Esophagus muscularis mucosa (tissue), 4 donors: Measurements from ENCODE around the gene ELAC1. TPM values are rescaled to one million over a fixed set of nuclear protein-coding genes. Genes with fewer than 3 reads are reported as not detected.
"Not testable (repeated sequence)": the region's sequence is repeated elsewhere in the genome, so short reads cannot be mapped to it uniquely, and the experiment has no call there.

Experiments
- DNase-seq: peaks from one replicate; pipeline ENCODE4 v3.0.0-alpha.2; 2017; ENCODE audit errors: extremely low spot score
- H3K27ac ChIP-seq, 4 donors: fragments of 200-600 bp; sonication (generic); replicated peaks in 1 of 4; 1 replicate in 3 of 4; 2 replicates in 1 of 4; pipeline ENCODE4 v1.5.1; 2016 to 2019; ENCODE audit warnings: mild to moderate bottlenecking in 1 of 4
- H3K27me3 ChIP-seq, 4 donors: fragments of 200-600 bp; sonication (generic); one replicate each; pipeline versions ENCODE4 v1.5.1 to v1.6.0; 2016 to 2019
- H3K36me3 ChIP-seq, 4 donors: fragments of 200-600 bp; sonication (generic); one replicate each; pipeline ENCODE4 v1.5.1; 2016 to 2019
- H3K4me1 ChIP-seq, 4 donors: fragments of 200-600 bp; sonication (generic); one replicate each; pipeline ENCODE4 v1.5.1; 2016 to 2019
- H3K4me3 ChIP-seq, 4 donors: fragments of 200-600 bp; sonication (generic); 1 replicate in 2 of 4; 2 replicates in 2 of 4; pipeline ENCODE4 v1.5.1; 2016 to 2019; ENCODE audit warnings: mild to moderate bottlenecking in 4 of 4, moderate library complexity in 1 of 4
- H3K9me3 ChIP-seq, 4 donors: fragments of 200-600 bp; sonication (generic); 1 replicate in 3 of 4; 2 replicates in 1 of 4; pipeline ENCODE4 v1.5.1; 2016 to 2019
- CTCF ChIP-seq, 3 experiments: fragments of 200-600 bp in 2 of 3; fragments of 450-650 bp in 1 of 3; sonication (generic) in 2 of 3; IDR thresholded peaks; one replicate each; pipeline ENCODE4 v1.5.1; 2017 to 2019; ENCODE audit warnings: antibody characterized with exemption in 3 of 3, mild to moderate bottlenecking in 2 of 3, moderate library complexity in 1 of 3
- EP300 ChIP-seq: sonication (generic); formaldehyde crosslinking; IDR thresholded peaks from one replicate; pipeline ENCODE4 v1.6.1; 2017; ENCODE audit warnings: antibody characterized with exemption
- POLR2A ChIP-seq: fragments of 450-650 bp; IDR thresholded peaks from one replicate; pipeline ENCODE4 v1.6.1; 2017; ENCODE audit warnings: antibody characterized with exemption, moderate library complexity, mild to moderate bottlenecking, low read depth
- POLR2AphosphoS5 ChIP-seq, 2 donors: sonication (generic); formaldehyde crosslinking; IDR thresholded peaks; one replicate each; pipeline ENCODE4 v1.6.1; 2017; ENCODE audit warnings: antibody characterized with exemption in 2 of 2
- WGBS: methylation state at CpG from one replicate; pipeline ENCODE4 v1.1.5; 2018; 5-methylcytosine and 5-hydroxymethylcytosine counted together
- intact Hi-C: fragments of 100-400 bp; cut with DNase I; formaldehyde crosslinking; loops from one replicate; pipeline ENCODE4 v1.15.1; 2023
- total RNA-seq, 4 donors: library from RNA; depleted of rRNA; stranded (reverse); fragments of >200 nt; gene quantifications; one replicate each; pipeline versions ENCODE4 v1.1.0 to v1.2.1, GENCODE V29; 2016

ELAC1 gene
- total RNA-seq, 4 donors from 2014 or later = 3.7 to 7.9 (median 4.0) TPM

GRCh38 chr18:50937183-50937582, 30.7 kb upstream of the ELAC1 start:
- intact Hi-C loops = no loop called here
- H3K27ac ChIP-seq = no peak overlapping the region
- no peak for DNase-seq
- H3K36me3 ChIP-seq = peaks cover 0 to 47% (median 13%) of the 10 kb centered on the region in 4 donors
- 86% methylated on average over 1 of the region's 1 CpG for WGBS
- TF ChIP-seq CTCF (IDR thresholded peaks at IDR 0.05) (no peak), POLR2A (no peak), POLR2AphosphoS5 (IDR thresholded peaks at IDR 0.05) (no peak), EP300 (no peak)
- H3K27me3 ChIP-seq = no peaks in the 10 kb centered on the region
- H3K9me3 ChIP-seq = no peaks in the 10 kb centered on the region
- no peak overlapping the region for H3K4me3 ChIP-seq
- H3K4me1 ChIP-seq = no peaks in the 10 kb centered on the region

DNA sequence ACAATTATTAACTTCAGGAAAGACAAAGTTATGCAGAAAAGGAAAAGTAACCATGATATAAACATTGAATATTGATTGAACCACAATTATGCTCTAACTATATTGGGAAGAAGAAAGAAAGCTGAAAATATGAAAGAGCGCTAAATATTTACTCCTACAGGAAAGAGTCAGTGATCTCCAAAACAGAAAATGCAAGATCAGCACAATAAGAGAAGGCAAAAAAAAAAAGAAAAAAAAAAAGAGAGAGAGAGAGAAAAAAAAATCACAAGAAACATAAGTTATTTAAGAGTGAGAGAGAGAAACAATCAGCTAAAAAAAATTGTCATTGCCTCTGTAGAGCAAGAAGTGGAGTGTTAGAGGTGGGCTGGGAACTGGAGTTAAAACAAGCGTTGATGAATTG, 28.9 kb upstream of the ELAC1 start:
- no peak overlapping the region for H3K27ac ChIP-seq
- no peak overlapping the region for H3K4me3 ChIP-seq
- intact Hi-C loops = no loop called here
- H3K36me3 ChIP-seq = peaks cover 0 to 37% (median 14%) of the 10 kb centered on the region in 4 donors
- H3K27me3 ChIP-seq = no peaks in the 10 kb centered on the region
- H3K9me3 ChIP-seq = no peaks in the 10 kb centered on the region
- WGBS = 98% methylated on average over 2 of the region's 2 CpGs
- H3K4me1 ChIP-seq = no peaks in the 10 kb centered on the region
- TF ChIP-seq POLR2A (no peak), CTCF (IDR thresholded peaks at IDR 0.05) (no peak), EP300 (no peak), POLR2AphosphoS5 (IDR thresholded peaks at IDR 0.05) (no peak)
- DNase-seq = no peak

GRCh38 chr18:50944245-50944932, 23.5 kb upstream of the ELAC1 start:
- no peaks in the 10 kb centered on the region for H3K9me3 ChIP-seq
- no peak for TF ChIP-seq POLR2A
- TF ChIP-seq CTCF (IDR thresholded peaks at IDR 0.05) = no peak
- TF ChIP-seq EP300 = no peak
- TF ChIP-seq POLR2AphosphoS5 (IDR thresholded peaks at IDR 0.05) = no peak
- H3K27me3 ChIP-seq = no peaks in the 10 kb centered on the region
- no peaks in the 10 kb centered on the region for H3K4me1 ChIP-seq
- intact Hi-C loops = no loop called here
- peaks cover 0 to 57% (median 25%) of the 10 kb centered on the region in 4 donors for H3K36me3 ChIP-seq
- no peak overlapping the region for H3K27ac ChIP-seq
- no peak for DNase-seq
- no peak overlapping the region for H3K4me3 ChIP-seq
- WGBS = 84% methylated on average over 4 of the region's 4 CpGs

- H3K27me3 ChIP-seq, H3K4me3 ChIP-seq, intact Hi-C loops, H3K27ac ChIP-seq, DNase-seq, H3K9me3 ChIP-seq, H3K4me1 ChIP-seq: not testable (repeated sequence)
- WGBS = 96% methylated on average over 2 of the region's 2 CpGs
- peaks cover 0 to 47% (median 21%) of the 10 kb centered on the region in 4 donors for H3K36me3 ChIP-seq
These were observed 21.9 kb upstream of the ELAC1 start for GRCh38 chr18:50945918-50946317.

DNA sequence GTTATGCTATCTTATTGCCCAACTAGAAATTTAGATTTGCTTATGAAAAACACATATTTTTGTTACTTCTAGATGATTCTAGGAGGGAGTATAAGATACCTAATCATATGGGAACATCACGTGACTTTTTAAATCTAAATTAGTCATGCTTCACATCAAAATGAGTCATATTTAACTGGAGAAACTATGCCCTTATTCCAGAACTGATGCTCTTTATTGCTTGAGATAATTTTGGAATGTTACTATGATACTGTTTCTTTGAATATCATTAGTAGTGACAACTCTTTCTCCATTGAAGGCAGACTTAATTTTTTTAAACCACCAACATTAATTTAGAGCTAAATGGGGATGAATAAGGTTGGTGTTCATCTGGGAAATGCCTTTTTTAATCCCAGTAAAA, 19.9 kb upstream of the ELAC1 start:
- intact Hi-C loops = no loop called here
- Histone ChIP-seq H3K27ac (no peak overlapping the region), H3K9me3 (no peaks in the 10 kb centered on the region), H3K4me1 (no peaks in the 10 kb centered on the region), H3K36me3 (peaks cover 0 to 39% (median 20%) of the 10 kb centered on the region in 4 donors), H3K27me3 (no peaks in the 10 kb centered on the region), H3K4me3 (no peak overlapping the region)
- 65% methylated on average over 1 of the region's 1 CpG for WGBS
- DNase-seq = no peak
- TF ChIP-seq POLR2AphosphoS5 (IDR thresholded peaks at IDR 0.05) = no peak
- no peak for TF ChIP-seq POLR2A
- no peak for TF ChIP-seq CTCF (IDR thresholded peaks at IDR 0.05)
- no peak for TF ChIP-seq EP300
